ENCODE data around the gene ZNF614. TPM values are rescaled to one million over a fixed set of nuclear protein-coding genes. Genes with fewer than 3 reads are reported as not detected.

Gene ZNF614
- total and polyA plus RNA-seq, 9 of the 15 experiments (the other 6 are each of a cell fraction or from before 2014, with no cell fraction given) = 4.9 to 16.3 (median 11.4) TPM

DNA sequence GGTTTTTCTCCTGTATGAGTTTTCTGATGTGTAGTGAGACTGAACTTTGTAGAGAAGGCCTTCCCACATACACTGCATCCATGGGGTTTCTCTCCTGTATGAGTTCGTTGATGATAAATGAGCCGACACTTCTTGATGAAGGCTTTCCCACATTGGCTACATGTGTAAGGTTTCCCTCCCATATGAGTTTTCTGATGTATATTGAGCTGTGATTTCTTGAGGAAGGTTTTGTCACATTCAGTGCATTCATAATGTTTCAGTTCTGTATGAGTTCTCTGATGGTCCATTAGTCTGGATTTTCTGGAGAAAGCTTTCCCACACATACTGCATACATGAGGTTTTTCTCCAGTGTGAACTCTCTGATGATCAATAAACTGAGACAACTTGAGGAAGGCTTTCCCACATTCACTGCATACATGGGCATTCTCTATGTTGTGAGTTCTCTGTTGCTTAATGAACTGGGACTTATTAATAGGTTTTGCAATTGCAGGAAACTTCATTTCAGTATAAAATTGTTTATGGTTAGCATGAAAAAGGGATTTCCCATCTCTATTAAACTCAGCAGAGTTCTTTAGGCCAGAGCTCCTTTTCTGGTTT is 34.0 kb downstream of the ZNF614 start:
- intact Hi-C loops (cut with micrococcal nuclease) = no loop called here
- Histone ChIP-seq H3K27ac (ENCODE audit: extremely low read depth, low read depth, low read length) (no peak overlapping the region), H3K9me1 (ENCODE audit: control insufficient read depth, insufficient read depth, low read length) (no peaks in the 10 kb centered on the region), H3K4me3 (no peak overlapping the region), H3K9me3 (replicated peaks; ENCODE audit: control insufficient read depth, insufficient read depth, low read depth, low read length) (peaks cover 21% of the 10 kb centered on the region), H3K9ac (ENCODE audit: insufficient read depth in 1 of 2, low read depth in 2 of 2, low read length in 2 of 2) (no peak overlapping the region), H2AFZ (ENCODE audit: low read depth, low read length) (no peak overlapping the region), H4K20me1 (replicated peaks; ENCODE audit: control insufficient read depth, insufficient read depth, low read length) (no peaks in the 10 kb centered on the region), H3K79me2 (ENCODE audit: control insufficient read depth, insufficient read depth, low read length) (no peaks in the 10 kb centered on the region), H3K4me2 (ENCODE audit: insufficient read depth, low read length) (no peak overlapping the region), H3K27me3 (ENCODE audit: control insufficient read depth in 2 of 2, insufficient read depth in 2 of 2, low read length in 2 of 2) (no peaks in the 10 kb centered on the region), H3K4me1 (replicated peaks in 1 of 2; ENCODE audit: control insufficient read depth in 2 of 2, insufficient read depth in 2 of 2, low read length in 2 of 2) (no peaks in the 10 kb centered on the region), H3K36me3 (ENCODE audit: control insufficient read depth, insufficient read depth, low read length) (no peaks in the 10 kb centered on the region)
- BruUV-seq (replicated peaks) = no TSS peak
- DNase-seq (ENCODE audit: extremely low read depth in 1 of 4, low spot score in 3 of 4) (no peak), FAIRE-seq (no peak), ATAC-seq (no peak)
- WGBS (ENCODE audit: insufficient coverage, low coverage, missing lambda C conversion rate) = 22% methylated on average over 2 of the region's 2 CpGs
- CTCF ChIA-PET (ENCODE audit: low intra/inter-chr PET ratio) = interaction anchor here (0.6 kb wide), 1 partner anchor 356 kb away, joined by 3 read pairs; no protein-coding TSS in a partner anchor
- in situ Hi-C loops (cut with MboI) = no loop called here
- POLR2A ChIA-PET = no interaction called here
- TF ChIP-seq, protein P1, sequence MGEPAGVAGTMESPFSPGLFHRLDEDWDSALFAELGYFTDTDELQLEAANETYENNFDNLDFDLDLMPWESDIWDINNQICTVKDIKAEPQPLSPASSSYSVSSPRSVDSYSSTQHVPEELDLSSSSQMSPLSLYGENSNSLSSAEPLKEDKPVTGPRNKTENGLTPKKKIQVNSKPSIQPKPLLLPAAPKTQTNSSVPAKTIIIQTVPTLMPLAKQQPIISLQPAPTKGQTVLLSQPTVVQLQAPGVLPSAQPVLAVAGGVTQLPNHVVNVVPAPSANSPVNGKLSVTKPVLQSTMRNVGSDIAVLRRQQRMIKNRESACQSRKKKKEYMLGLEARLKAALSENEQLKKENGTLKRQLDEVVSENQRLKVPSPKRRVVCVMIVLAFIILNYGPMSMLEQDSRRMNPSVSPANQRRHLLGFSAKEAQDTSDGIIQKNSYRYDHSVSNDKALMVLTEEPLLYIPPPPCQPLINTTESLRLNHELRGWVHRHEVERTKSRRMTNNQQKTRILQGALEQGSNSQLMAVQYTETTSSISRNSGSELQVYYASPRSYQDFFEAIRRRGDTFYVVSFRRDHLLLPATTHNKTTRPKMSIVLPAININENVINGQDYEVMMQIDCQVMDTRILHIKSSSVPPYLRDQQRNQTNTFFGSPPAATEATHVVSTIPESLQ (CRISPR knock-in tag; IDR thresholded peaks at IDR 0.05) = no peak
- no peak for TF ChIP-seq MTF1 (CRISPR knock-in tag; IDR thresholded peaks at IDR 0.05; ENCODE audit: borderline replicate concordance)
- TF ChIP-seq, protein P2, sequence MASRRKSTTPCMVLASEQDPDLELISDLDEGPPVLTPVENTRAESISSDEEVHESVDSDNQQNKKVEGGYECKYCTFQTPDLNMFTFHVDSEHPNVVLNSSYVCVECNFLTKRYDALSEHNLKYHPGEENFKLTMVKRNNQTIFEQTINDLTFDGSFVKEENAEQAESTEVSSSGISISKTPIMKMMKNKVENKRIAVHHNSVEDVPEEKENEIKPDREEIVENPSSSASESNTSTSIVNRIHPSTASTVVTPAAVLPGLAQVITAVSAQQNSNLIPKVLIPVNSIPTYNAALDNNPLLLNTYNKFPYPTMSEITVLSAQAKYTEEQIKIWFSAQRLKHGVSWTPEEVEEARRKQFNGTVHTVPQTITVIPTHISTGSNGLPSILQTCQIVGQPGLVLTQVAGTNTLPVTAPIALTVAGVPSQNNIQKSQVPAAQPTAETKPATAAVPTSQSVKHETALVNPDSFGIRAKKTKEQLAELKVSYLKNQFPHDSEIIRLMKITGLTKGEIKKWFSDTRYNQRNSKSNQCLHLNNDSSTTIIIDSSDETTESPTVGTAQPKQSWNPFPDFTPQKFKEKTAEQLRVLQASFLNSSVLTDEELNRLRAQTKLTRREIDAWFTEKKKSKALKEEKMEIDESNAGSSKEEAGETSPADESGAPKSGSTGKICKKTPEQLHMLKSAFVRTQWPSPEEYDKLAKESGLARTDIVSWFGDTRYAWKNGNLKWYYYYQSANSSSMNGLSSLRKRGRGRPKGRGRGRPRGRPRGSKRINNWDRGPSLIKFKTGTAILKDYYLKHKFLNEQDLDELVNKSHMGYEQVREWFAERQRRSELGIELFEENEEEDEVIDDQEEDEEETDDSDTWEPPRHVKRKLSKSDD (conservative IDR thresholded peaks at IDR 0.05; ENCODE audit: low read length) = no peak
- TF ChIP-seq HDAC6 (IDR thresholded peaks at IDR 0.05; ENCODE audit: low read depth, low read length) = no peak
- TF ChIP-seq CREBBP (IDR thresholded peaks at IDR 0.05; ENCODE audit: low read depth, low read length) = no peak
- TF ChIP-seq, protein P3, sequence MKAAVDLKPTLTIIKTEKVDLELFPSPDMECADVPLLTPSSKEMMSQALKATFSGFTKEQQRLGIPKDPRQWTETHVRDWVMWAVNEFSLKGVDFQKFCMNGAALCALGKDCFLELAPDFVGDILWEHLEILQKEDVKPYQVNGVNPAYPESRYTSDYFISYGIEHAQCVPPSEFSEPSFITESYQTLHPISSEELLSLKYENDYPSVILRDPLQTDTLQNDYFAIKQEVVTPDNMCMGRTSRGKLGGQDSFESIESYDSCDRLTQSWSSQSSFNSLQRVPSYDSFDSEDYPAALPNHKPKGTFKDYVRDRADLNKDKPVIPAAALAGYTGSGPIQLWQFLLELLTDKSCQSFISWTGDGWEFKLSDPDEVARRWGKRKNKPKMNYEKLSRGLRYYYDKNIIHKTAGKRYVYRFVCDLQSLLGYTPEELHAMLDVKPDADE (conservative IDR thresholded peaks at IDR 0.05; ENCODE audit: control insufficient read depth, low read depth, low read length) = 0 out of 2 replicates have a peak, but pooled peaks have one; percentile 43
- TF ChIP-seq OTX1 (CRISPR knock-in tag; IDR thresholded peaks at IDR 0.05) = no peak
- TF ChIP-seq BHLHE40 (IDR thresholded peaks at IDR 0.05; ENCODE audit: low read length) = no peak
- no peak for TF ChIP-seq PHTF2 (CRISPR knock-in tag; IDR thresholded peaks at IDR 0.05)
- TF ChIP-seq, protein P4, sequence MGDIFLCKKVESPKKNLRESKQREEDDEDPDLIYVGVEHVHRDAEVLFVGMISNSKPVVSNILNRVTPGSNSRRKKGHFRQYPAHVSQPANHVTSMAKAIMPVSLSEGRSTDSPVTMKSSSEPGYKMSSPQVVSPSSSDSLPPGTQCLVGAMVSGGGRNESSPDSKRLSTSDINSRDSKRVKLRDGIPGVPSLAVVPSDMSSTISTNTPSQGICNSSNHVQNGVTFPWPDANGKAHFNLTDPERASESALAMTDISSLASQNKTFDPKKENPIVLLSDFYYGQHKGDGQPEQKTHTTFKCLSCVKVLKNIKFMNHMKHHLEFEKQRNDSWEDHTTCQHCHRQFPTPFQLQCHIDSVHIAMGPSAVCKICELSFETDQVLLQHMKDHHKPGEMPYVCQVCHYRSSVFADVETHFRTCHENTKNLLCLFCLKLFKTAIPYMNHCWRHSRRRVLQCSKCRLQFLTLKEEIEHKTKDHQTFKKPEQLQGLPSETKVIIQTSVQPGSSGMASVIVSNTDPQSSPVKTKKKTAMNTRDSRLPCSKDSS (IDR thresholded peaks at IDR 0.05; ENCODE audit: low read depth, partially characterized antibody) = peak; percentile 24
- TF ChIP-seq HMGN3 (IDR thresholded peaks at IDR 0.05; ENCODE audit: borderline replicate concordance, extremely low read depth, insufficient read length, low read depth, low read length) = no peak
- no peak for TF ChIP-seq NFIX (CRISPR knock-in tag; IDR thresholded peaks at IDR 0.05; ENCODE audit: low read depth)

Measured in K562 (cell line).